H1 (cell line): ENCODE data around the gene EXD3. TPM values are rescaled to one million over a fixed set of nuclear protein-coding genes. Genes with fewer than 3 reads are reported as not detected.

ENCODE experiments used
- CTCF ChIA-PET: fragments of 300-600 bp; sonication (Branson Sonifier 250); formaldehyde crosslinking; loops from one replicate; lab custom pipeline; 2021; ENCODE audit not compliant: partially characterized antibody; lab: Charles Lee
- POLR2A ChIA-PET: fragments of 300-600 bp; sonication (Branson Sonifier 250); formaldehyde crosslinking; loops from one replicate; lab custom pipeline; 2021; ENCODE audit warnings: inconsistent platforms; ENCODE audit not compliant: partially characterized antibody; lab: Charles Lee
- DNase-seq, 2 experiments: peaks; one replicate each; pipeline versions ENCODE4 v3.0.0 to v3.0.0-alpha.2; 2010 to 2022; ENCODE audit warnings: low spot score in 2 of 2, low read depth in 1 of 2, mixed read lengths in 1 of 2
- FAIRE-seq: peaks from 2 replicates; lab custom pipeline; 2011; peaks lifted over from hg19 to GRCh38; lab: Jason Lieb, UNC
- H2AFZ ChIP-seq: 2 replicates; pipeline ENCODE4 v1.8.1; 2012; ENCODE audit warnings: low read length, inconsistent platforms
- H2AK5ac ChIP-seq: 2 replicates; pipeline ENCODE4 v1.6.1; 2013; ENCODE audit warnings: low read depth, low read length
- H2BK120ac ChIP-seq: replicated peaks from 2 replicates; pipeline ENCODE3; 2013; ENCODE audit warnings: low read depth, low read length, inconsistent platforms
- H2BK12ac ChIP-seq: 2 replicates; pipeline ENCODE4 v1.6.1; 2013; ENCODE audit warnings: low read depth, low read length
- H2BK15ac ChIP-seq: 2 replicates; pipeline ENCODE4 v1.6.1; 2013; ENCODE audit warnings: low read length
- H2BK20ac ChIP-seq: 2 replicates; pipeline ENCODE4 v1.6.1; 2013; ENCODE audit warnings: low read length
- H2BK5ac ChIP-seq: 2 replicates; pipeline ENCODE4 v1.6.1; 2013; ENCODE audit warnings: low read depth, low read length
- H3K14ac ChIP-seq: 2 replicates; pipeline ENCODE4 v1.6.1; 2013; ENCODE audit warnings: inconsistent platforms; ENCODE audit not compliant: insufficient read length
- H3K18ac ChIP-seq: 2 replicates; pipeline ENCODE4 v1.6.1; 2013; ENCODE audit warnings: low read length; ENCODE audit errors: extremely low read depth
- H3K23ac ChIP-seq: 2 replicates; pipeline ENCODE4 v1.6.1; 2013; ENCODE audit warnings: inconsistent platforms; ENCODE audit not compliant: insufficient read length
- H3K23me2 ChIP-seq: 2 replicates; pipeline ENCODE4 v1.6.1; 2013; ENCODE audit warnings: low read depth, low read length
- H3K27ac ChIP-seq: 2 replicates; pipeline ENCODE4 v1.6.1; 2011; ENCODE audit warnings: low read depth, low read length, inconsistent platforms
- H3K27me3 ChIP-seq, 4 experiments: replicated peaks in 1 of 4; 1 replicate in 1 of 4; 2 replicates in 3 of 4; pipeline versions ENCODE4 v1.6.1 to v1.8.1; 2011 to 2013; ENCODE audit warnings: low read length in 3 of 4, mild to moderate bottlenecking in 3 of 4, inconsistent platforms in 2 of 4, mixed read lengths in 2 of 4, moderate library complexity in 1 of 4; ENCODE audit not compliant: control insufficient read depth in 3 of 4, insufficient read depth in 3 of 4; ENCODE audit errors: extremely low read depth in 1 of 4
- H3K36me3 ChIP-seq, 4 experiments: 2 replicates each; pipeline versions ENCODE4 v1.6.1 to v1.8.1; 2011 to 2013; ENCODE audit warnings: mild to moderate bottlenecking in 4 of 4, low read length in 3 of 4, moderate library complexity in 2 of 4, control low read depth in 1 of 4, inconsistent platforms in 1 of 4; ENCODE audit not compliant: insufficient read depth in 4 of 4, control insufficient read depth in 2 of 4
- H3K4ac ChIP-seq: replicated peaks from 2 replicates; pipeline ENCODE3; 2013; ENCODE audit warnings: low read length, low read depth, mixed read lengths, inconsistent platforms; ENCODE audit not compliant: insufficient read length
- H3K4me1 ChIP-seq, 4 experiments: replicated peaks in 1 of 4; 1 replicate in 1 of 4; 2 replicates in 3 of 4; pipeline versions ENCODE4 v1.6.1 to v1.8.1; 2011 to 2013; ENCODE audit warnings: low read length in 3 of 4, inconsistent platforms in 2 of 4, mixed read lengths in 1 of 4; ENCODE audit not compliant: insufficient read depth in 4 of 4, control insufficient read depth in 3 of 4
- H3K4me2 ChIP-seq, 2 experiments: 2 replicates each; pipeline versions ENCODE4 v1.6.1 to v1.8.1; 2011 to 2013; ENCODE audit warnings: low read depth in 2 of 2, low read length in 2 of 2, control low read depth in 1 of 2, inconsistent platforms in 1 of 2, mild to moderate bottlenecking in 1 of 2; ENCODE audit not compliant: insufficient read depth in 1 of 2
- H3K4me3 ChIP-seq, 4 experiments: fragments of 200-600, 300-600 bp in 1 of 4; sonication (generic), shearing (Covaris generic), sonication (Bioruptor Twin) in 1 of 4; 2 replicates each; pipeline versions ENCODE4 v1.5.1 to v1.8.1; 2011 to 2016; ENCODE audit warnings: low read length in 4 of 4, low read depth in 3 of 4, control low read depth in 2 of 4, inconsistent platforms in 2 of 4, mild to moderate bottlenecking in 2 of 4, mixed read lengths in 1 of 4, moderate library complexity in 1 of 4; ENCODE audit not compliant: insufficient read depth in 2 of 4; ENCODE audit errors: extremely low read depth in 1 of 4
- H3K56ac ChIP-seq: replicated peaks from 2 replicates; pipeline ENCODE3; 2013; ENCODE audit warnings: low read depth, mild to moderate bottlenecking, mixed read lengths, low read length, inconsistent platforms; ENCODE audit not compliant: insufficient read length
- H3K79me1 ChIP-seq: 2 replicates; pipeline ENCODE4 v1.6.1; 2013; ENCODE audit warnings: low read depth, low read length, control low read depth
- H3K79me2 ChIP-seq, 2 experiments: 2 replicates each; pipeline versions ENCODE4 v1.6.1 to v1.8.1; 2012 to 2013; ENCODE audit warnings: low read length in 2 of 2, mild to moderate bottlenecking in 2 of 2, inconsistent platforms in 1 of 2; ENCODE audit not compliant: insufficient read depth in 2 of 2, control insufficient read depth in 1 of 2
- H3K9ac ChIP-seq, 4 experiments: replicated peaks in 1 of 4; 1 replicate in 1 of 4; 2 replicates in 3 of 4; pipeline versions ENCODE4 v1.6.1 to v1.8.1; 2011 to 2013; ENCODE audit warnings: low read depth in 3 of 4, low read length in 3 of 4, control low read depth in 2 of 4, mild to moderate bottlenecking in 2 of 4, moderate library complexity in 2 of 4, inconsistent platforms in 1 of 4; ENCODE audit errors: extremely low read depth in 1 of 4
- H3K9me3 ChIP-seq, 2 experiments: 2 replicates each; pipeline versions ENCODE4 v1.6.1 to v1.8.1; 2012 to 2013; ENCODE audit warnings: mild to moderate bottlenecking in 2 of 2, moderate library complexity in 2 of 2, control low read depth in 1 of 2, inconsistent platforms in 1 of 2, low read depth in 1 of 2, low read length in 1 of 2, mixed read lengths in 1 of 2; ENCODE audit not compliant: insufficient read depth in 2 of 2
- H4K20me1 ChIP-seq, 2 experiments: replicated peaks in 1 of 2; 2 replicates each; pipeline versions ENCODE3 to v1.8.1; 2011 to 2013; ENCODE audit warnings: inconsistent platforms in 2 of 2, low read length in 2 of 2, mild to moderate bottlenecking in 1 of 2; ENCODE audit not compliant: insufficient read depth in 2 of 2, control insufficient read depth in 1 of 2
- H4K5ac ChIP-seq: 2 replicates; pipeline ENCODE4 v1.6.1; 2013; ENCODE audit warnings: low read length, low read depth, mixed read lengths, inconsistent platforms; ENCODE audit not compliant: insufficient read length
- H4K8ac ChIP-seq: 2 replicates; pipeline ENCODE4 v1.8.0; 2013; ENCODE audit warnings: mild to moderate bottlenecking, moderate library complexity, low read length, inconsistent platforms; ENCODE audit not compliant: insufficient read depth; ENCODE audit errors: extremely low read depth
- H4K91ac ChIP-seq: replicated peaks from 2 replicates; pipeline ENCODE3; 2013; ENCODE audit warnings: low read length, mixed read lengths, inconsistent platforms; ENCODE audit not compliant: insufficient read length
- CHD1 ChIP-seq: IDR thresholded peaks from 2 replicates; pipeline ENCODE4 v1.6.1; 2012; ENCODE audit warnings: low read depth, low read length, improper control_type of control experiment
- GABPA ChIP-seq: IDR thresholded peaks from 2 replicates; pipeline ENCODE4 v1.6.1; 2011; ENCODE audit warnings: mild to moderate bottlenecking, low read length, moderate library complexity, borderline replicate concordance; ENCODE audit not compliant: insufficient read depth
- HDAC2 ChIP-seq, 2 experiments: fragments of 300-600 bp in 1 of 2; sonication (generic) in 1 of 2; IDR thresholded peaks; 2 replicates each; pipeline ENCODE4 v1.6.1; 2011 to 2012; ENCODE audit warnings: low read depth in 2 of 2, low read length in 2 of 2, mild to moderate bottlenecking in 2 of 2, moderate library complexity in 2 of 2, borderline replicate concordance in 1 of 2, inconsistent platforms in 1 of 2
- KDM4A ChIP-seq: IDR thresholded peaks from one replicate; pipeline ENCODE4 v1.7.1; 2012; ENCODE audit warnings: low read depth, mild to moderate bottlenecking, moderate library complexity, low read length, inconsistent platforms; ENCODE audit not compliant: severe bottlenecking
- SP4 ChIP-seq: IDR thresholded peaks from 2 replicates; pipeline ENCODE4 v1.6.1; 2012; ENCODE audit warnings: low read length, inconsistent platforms
- TBP ChIP-seq: IDR thresholded peaks from 2 replicates; pipeline ENCODE4 v1.6.1; 2011; ENCODE audit warnings: low read depth, low read length, improper control_type of control experiment
- WGBS, 2 experiments: shearing (Covaris generic) in 1 of 2; methylation state at CpG; one replicate each; pipeline versions ENCODE4 v1.1.6 to v1.1.7; 2013 to 2015; ENCODE audit warnings: low lambda C conversion rate in 2 of 2, mixed read lengths in 2 of 2, inconsistent platforms in 1 of 2, low coverage in 1 of 2, missing lambda C conversion rate in 1 of 2; ENCODE audit not compliant: insufficient replicate concordance in 2 of 2, insufficient coverage in 1 of 2, insufficient read length in 1 of 2; ENCODE audit errors: extremely low coverage in 1 of 2, missing lambda C conversion rate in 1 of 2; 5-methylcytosine and 5-hydroxymethylcytosine counted together
- polyA plus RNA-seq, 7 experiments: library from polyadenylated mRNA; depleted of rRNA in 3 of 7; stranded (reverse) in 5 of 7; unstranded in 2 of 7; fragments of >200 nt in 5 of 7; fragments of 200-250 nt in 2 of 7; gene quantifications; 1 replicate in 5 of 7; 2 replicates in 1 of 7; 4 replicates in 1 of 7; pipeline versions ENCODE4 v1.2.1 to v1.2.3, GENCODE V29; 2011 to 2013; ENCODE audit warnings: missing spikeins in 2 of 7, mixed read lengths in 2 of 7
- total RNA-seq: library from RNA; stranded (reverse); fragmentation: NEBNext Ultra II Directional; extraction: Animal tissue kit (Norgen Biotek cat#: 25700); gene quantifications from 2 replicates; pipeline ENCODE4 v1.2.1, GENCODE V29; 2021
- TF ChIP-seq, protein P1 (sequence below): IDR thresholded peaks from 2 replicates; pipeline ENCODE4 v1.6.1; 2011; ENCODE audit warnings: low read length, improper control_type of control experiment
- TF ChIP-seq, protein P2 (sequence below): IDR thresholded peaks from 2 replicates; pipeline ENCODE4 v1.6.1; 2012; ENCODE audit warnings: inconsistent platforms

The EXD3 gene
- total and polyA plus RNA-seq, 2 of the 8 experiments (the other 6 are each of a cell fraction or from before 2014, with no cell fraction given) = 7.2 to 9.4 TPM

DNA sequence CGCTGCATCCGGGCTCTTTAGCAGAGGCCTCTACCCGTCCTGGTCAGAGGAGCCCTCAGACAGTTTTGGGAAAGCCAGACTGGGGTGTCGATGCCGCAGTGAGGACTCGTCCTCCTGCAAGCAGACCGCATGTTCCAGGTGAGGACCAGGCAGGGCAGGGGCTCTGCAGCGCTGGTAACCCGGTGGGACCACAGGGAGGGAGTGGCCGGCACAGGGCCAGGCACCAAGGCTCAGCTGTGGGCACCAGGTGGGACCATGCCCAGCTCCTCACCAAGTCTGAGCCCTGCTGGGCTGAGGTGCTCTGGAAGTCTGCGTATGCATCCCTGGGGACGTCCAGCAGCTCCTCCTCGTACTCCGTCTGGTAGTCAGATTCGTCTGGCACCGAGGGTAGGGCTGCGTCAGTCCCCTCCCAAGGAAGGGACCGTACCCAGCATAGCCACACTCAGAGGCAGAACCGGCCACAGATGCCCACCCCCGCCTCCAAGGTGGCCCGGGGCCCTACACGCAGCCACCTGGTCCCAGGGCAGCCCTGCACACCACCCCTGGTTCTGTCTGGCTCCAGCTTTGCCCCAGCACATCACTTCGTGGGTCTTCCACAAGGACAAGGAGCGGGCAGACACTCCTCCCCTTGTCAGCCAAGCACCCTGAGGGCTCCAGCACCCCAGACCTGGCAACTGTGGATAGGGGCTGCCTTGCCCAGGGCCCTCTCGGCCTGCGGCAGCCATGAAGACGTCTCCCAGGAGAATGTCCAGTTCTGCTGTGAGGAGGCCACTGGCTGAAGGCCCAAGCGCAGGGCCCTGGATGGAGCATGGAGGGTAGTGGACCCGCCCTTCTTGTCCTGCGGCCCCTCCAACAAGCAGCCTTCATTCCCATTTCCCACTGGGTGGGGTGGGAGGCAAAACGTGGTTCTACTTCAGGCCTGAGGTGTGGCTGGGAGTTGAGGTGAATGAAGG, 37.7 kb upstream of the EXD3 start:
- Histone ChIP-seq H2AFZ (no peak overlapping the region), H3K23ac (no peak overlapping the region), H4K5ac (no peak overlapping the region), H3K23me2 (peaks cover 8% of the 10 kb centered on the region; the same call in 1 of the 2 replicates), H2BK15ac (peak overlapping the region; percentile 40; the same call in 1 of the 2 replicates), H2BK20ac (no peak overlapping the region), H3K9ac (no peak overlapping the region), H4K91ac (peak overlapping the region; percentile 25), H3K4ac (no peak overlapping the region), H3K18ac (no peak overlapping the region), H3K56ac (no peak overlapping the region), H2BK120ac (no peak overlapping the region), H2BK12ac (0 out of 2 replicates have a peak overlapping the region, but pooled peaks have one; percentile 80), H3K4me1 (peaks cover 0 to 18% (median 8%) of the 10 kb centered on the region in 4 experiments; a peak in 6 of 7 replicates), H3K4me3 (no peak overlapping the region), H4K8ac (no peak overlapping the region), H3K27ac (no peak overlapping the region), H3K14ac (no peak overlapping the region), H2BK5ac (no peak overlapping the region), H4K20me1 (peaks cover 0 to 12% of the 10 kb centered on the region in 2 experiments), H3K27me3 (peaks cover 0 to 19% (median 13%) of the 10 kb centered on the region in 4 experiments; a peak in 5 of 7 replicates), H3K36me3 (peaks cover 0 to 9% (median 7%) of the 10 kb centered on the region in 4 experiments; a peak in 6 of 8 replicates), H3K9me3 (no peaks in the 10 kb centered on the region; a peak in 1 of 4 replicates), H3K4me2 (no peak overlapping the region), H3K79me2 (no peaks in the 10 kb centered on the region; a peak in 1 of 4 replicates), H2AK5ac (peak overlapping the region; percentile 75; the same call in 1 of the 2 replicates), H3K79me1 (peaks cover 3% of the 10 kb centered on the region; the same call in 1 of the 2 replicates)
- 86% methylated on average over 22 of the region's 31 CpGs; no CpG with 5 or more reads in 1 of the 2 experiments for WGBS, 2 experiments
- CTCF ChIA-PET = no interaction called here
- FAIRE-seq (no peak), DNase-seq (no peak)
- POLR2A ChIA-PET = no interaction called here
- TF ChIP-seq, protein P1, sequence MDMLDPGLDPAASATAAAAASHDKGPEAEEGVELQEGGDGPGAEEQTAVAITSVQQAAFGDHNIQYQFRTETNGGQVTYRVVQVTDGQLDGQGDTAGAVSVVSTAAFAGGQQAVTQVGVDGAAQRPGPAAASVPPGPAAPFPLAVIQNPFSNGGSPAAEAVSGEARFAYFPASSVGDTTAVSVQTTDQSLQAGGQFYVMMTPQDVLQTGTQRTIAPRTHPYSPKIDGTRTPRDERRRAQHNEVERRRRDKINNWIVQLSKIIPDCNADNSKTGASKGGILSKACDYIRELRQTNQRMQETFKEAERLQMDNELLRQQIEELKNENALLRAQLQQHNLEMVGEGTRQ = no peak
- no peak for TF ChIP-seq HDAC2 (IDR thresholded peaks at IDR 0.05; ENCODE audit: borderline replicate concordance in 1 of 2, low read depth in 2 of 2, low read length in 2 of 2)
- TF ChIP-seq, protein P2, sequence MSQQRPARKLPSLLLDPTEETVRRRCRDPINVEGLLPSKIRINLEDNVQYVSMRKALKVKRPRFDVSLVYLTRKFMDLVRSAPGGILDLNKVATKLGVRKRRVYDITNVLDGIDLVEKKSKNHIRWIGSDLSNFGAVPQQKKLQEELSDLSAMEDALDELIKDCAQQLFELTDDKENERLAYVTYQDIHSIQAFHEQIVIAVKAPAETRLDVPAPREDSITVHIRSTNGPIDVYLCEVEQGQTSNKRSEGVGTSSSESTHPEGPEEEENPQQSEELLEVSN = no peak
- TF ChIP-seq KDM4A = no peak
- no peak for TF ChIP-seq SP4
- no peak for TF ChIP-seq GABPA
- no peak for TF ChIP-seq CHD1
- no peak for TF ChIP-seq TBP
